K562 (cell line): ENCODE results near the gene SERPINF2. TPM values are rescaled to one million over a fixed set of nuclear protein-coding genes. Genes with fewer than 3 reads are reported as not detected.
"Not testable (repeated sequence)": the region's sequence is repeated elsewhere in the genome, so short reads cannot be mapped to it uniquely, and the experiment has no call there.

Source experiments
- ATAC-seq: fragments of 200-7000 bp; cut with Tn5 transposase; 3 replicates; pipeline ENCODE4 v1.9.1; 2020; ENCODE audit warnings: moderate library complexity
- BruUV-seq: library from RNA; stranded (reverse); fragments of 400-500 nt; replicated peaks from 2 replicates; lab custom pipeline; 2021; lab: Mats Ljungman, UMichigan
- CTCF ChIA-PET: fragments of 300-600 bp; formaldehyde crosslinking; extraction: SDS; loops from one replicate; lab custom pipeline; 2021; ENCODE audit warnings: low intra/inter-chr PET ratio; lab: Yijun Ruan, JAX
- POLR2A ChIA-PET: fragments of 300-600, 350-650 bp; sonication (Branson Sonifier 250); formaldehyde crosslinking; extraction: SDS; loops from one replicate; lab custom pipeline; 2021; ENCODE audit warnings: antibody characterized with exemption, inconsistent platforms; lab: Yijun Ruan, JAX
- DNase-seq, 4 experiments: peaks; one replicate each; pipeline versions ENCODE4 v3.0.0 to v3.0.0-alpha.2; 2011 to 2018; ENCODE audit warnings: low spot score in 3 of 4, mixed read lengths in 3 of 4; ENCODE audit errors: extremely low read depth in 1 of 4
- FAIRE-seq: peaks from 2 replicates; lab custom pipeline; 2011; peaks lifted over from hg19 to GRCh38; lab: Jason Lieb, UNC
- H2AFZ ChIP-seq: 2 replicates; pipeline ENCODE4 v1.6.0; 2011; ENCODE audit warnings: low read depth, low read length, control low read depth, inconsistent platforms
- H3K27ac ChIP-seq: fragments of 200-600 bp; 3 replicates; pipeline ENCODE4 v1.8.0; 2011; ENCODE audit warnings: low read depth, mild to moderate bottlenecking, control low read depth, inconsistent platforms, low read length, moderate library complexity, mixed read lengths; ENCODE audit errors: extremely low read depth
- H3K27me3 ChIP-seq, 2 experiments: fragments of 300-600 bp in 1 of 2; 2 replicates in 1 of 2; 3 replicates in 1 of 2; pipeline versions ENCODE4 v1.6.0 to v1.8.0; 2011; ENCODE audit warnings: inconsistent platforms in 2 of 2, low read length in 2 of 2, mild to moderate bottlenecking in 1 of 2, mixed read lengths in 1 of 2, moderate library complexity in 1 of 2; ENCODE audit not compliant: control insufficient read depth in 2 of 2, insufficient read depth in 2 of 2
- H3K36me3 ChIP-seq: fragments of 300-600 bp; 3 replicates; pipeline ENCODE4 v1.8.0; 2011; ENCODE audit warnings: mild to moderate bottlenecking, low read length, inconsistent platforms; ENCODE audit not compliant: control insufficient read depth, insufficient read depth
- H3K4me1 ChIP-seq, 2 experiments: fragments of 200-600 bp in 1 of 2; replicated peaks in 1 of 2; 2 replicates in 1 of 2; 3 replicates in 1 of 2; pipeline versions ENCODE4 v1.5.1 to v1.8.0; 2011; ENCODE audit warnings: inconsistent platforms in 2 of 2, low read length in 2 of 2, mild to moderate bottlenecking in 1 of 2, mixed read lengths in 1 of 2, moderate library complexity in 1 of 2; ENCODE audit not compliant: control insufficient read depth in 2 of 2, insufficient read depth in 2 of 2
- H3K4me2 ChIP-seq: 2 replicates; pipeline ENCODE4 v1.6.1; 2011; ENCODE audit warnings: low read length, control low read depth, inconsistent platforms, mixed read lengths; ENCODE audit not compliant: insufficient read depth
- H3K4me3 ChIP-seq: fragments of 200-600 bp; sonication (generic), shearing (Covaris generic); 2 replicates; pipeline ENCODE4 v1.5.1; 2016; ENCODE audit warnings: control low read depth, inconsistent platforms
- H3K79me2 ChIP-seq: fragments of 200-600 bp; 3 replicates; pipeline ENCODE4 v1.8.0; 2011; ENCODE audit warnings: low read length, inconsistent platforms; ENCODE audit not compliant: control insufficient read depth, insufficient read depth
- H3K9ac ChIP-seq, 2 experiments: 2 replicates each; pipeline versions ENCODE4 v1.6.0 to v1.6.1; 2011; ENCODE audit warnings: low read depth in 2 of 2, low read length in 2 of 2, control low read depth in 1 of 2, inconsistent platforms in 1 of 2, mild to moderate bottlenecking in 1 of 2, mixed read lengths in 1 of 2; ENCODE audit not compliant: insufficient read depth in 1 of 2
- H3K9me1 ChIP-seq: one replicate; pipeline ENCODE4 v1.6.0; 2011; ENCODE audit warnings: inconsistent platforms, mild to moderate bottlenecking, low read length, moderate library complexity; ENCODE audit not compliant: control insufficient read depth, insufficient read depth
- H3K9me3 ChIP-seq: replicated peaks from 2 replicates; pipeline ENCODE4 v1.5.1; 2011; ENCODE audit warnings: low read depth, low read length, inconsistent platforms; ENCODE audit not compliant: control insufficient read depth, insufficient read depth
- H4K20me1 ChIP-seq: replicated peaks from 2 replicates; pipeline ENCODE4 v1.6.1; 2011; ENCODE audit warnings: low read length, inconsistent platforms, mixed read lengths; ENCODE audit not compliant: control insufficient read depth, insufficient read depth
- CBFA2T3 ChIP-seq: fragments of 450-650 bp; IDR thresholded peaks from 2 replicates; pipeline ENCODE4 v1.6.1; 2017
- KDM1A ChIP-seq, 2 experiments: fragments of 450-650 bp; IDR thresholded peaks; 2 replicates each; pipeline ENCODE4 v1.6.1; 2016; ENCODE audit warnings: mild to moderate bottlenecking in 2 of 2
- MTA3 ChIP-seq: fragments of 450-650 bp; formaldehyde crosslinking; IDR thresholded peaks from 2 replicates; pipeline ENCODE4 v1.6.1; 2017; ENCODE audit warnings: mild to moderate bottlenecking, borderline replicate concordance
- NFIC ChIP-seq: fragments of 450-650 bp; IDR thresholded peaks from 2 replicates; pipeline ENCODE4 v1.6.1; 2017; ENCODE audit warnings: mild to moderate bottlenecking, inconsistent platforms
- WGBS: fragments of 100-300 bp; shearing (Covaris generic); methylation state at CpG from one replicate; pipeline ENCODE4 v1.1.6; 2016; ENCODE audit warnings: low coverage, mixed read lengths; ENCODE audit not compliant: insufficient coverage; ENCODE audit errors: missing lambda C conversion rate; 5-methylcytosine and 5-hydroxymethylcytosine counted together
- in situ Hi-C: fragments of 300-500 bp; cut with MboI; formaldehyde crosslinking; loops from 4 replicates; pipeline ENCODE4 v1.15.0; 2018; ENCODE audit warnings: inconsistent platforms, mixed read lengths
- intact Hi-C: fragments of 100-400 bp; cut with micrococcal nuclease; formaldehyde crosslinking; loops from 2 replicates; pipeline ENCODE4 v1.14.2; 2022
- polyA plus RNA-seq, 8 experiments: library from polyadenylated mRNA; depleted of rRNA in 4 of 8; stranded (reverse) in 5 of 8; unstranded in 3 of 8; fragments of >200 nt; fragmentation: Nextera tagmentation in 2 of 8; fragmentation: Illumina TruSeq in 1 of 8; extraction: Ambion mirVana in 2 of 8; extraction: Trizol in 1 of 8; gene quantifications; 2 replicates each; pipeline versions ENCODE4 v1.2.1 to v1.2.3, GENCODE V29; 2011 to 2014; ENCODE audit warnings: inconsistent platforms in 1 of 8, missing spikeins in 1 of 8
- total RNA-seq, 7 experiments: library from RNA; depleted of rRNA in 6 of 7; stranded (reverse); fragments of >200 nt in 6 of 7; fragmentation: Illumina TruSeq in 2 of 7; extraction: Trizol in 2 of 7; gene quantifications; 2 replicates each; pipeline versions ENCODE4 v1.2.1 to v1.2.3, GENCODE V29; 2011 to 2021; ENCODE audit warnings: low replicate concordance in 1 of 7

The SERPINF2 gene
- total and polyA plus RNA-seq, 9 of the 15 experiments (the other 6 are each of a cell fraction or from before 2014, with no cell fraction given) = 0.22 TPM; not detected in 8

DNA sequence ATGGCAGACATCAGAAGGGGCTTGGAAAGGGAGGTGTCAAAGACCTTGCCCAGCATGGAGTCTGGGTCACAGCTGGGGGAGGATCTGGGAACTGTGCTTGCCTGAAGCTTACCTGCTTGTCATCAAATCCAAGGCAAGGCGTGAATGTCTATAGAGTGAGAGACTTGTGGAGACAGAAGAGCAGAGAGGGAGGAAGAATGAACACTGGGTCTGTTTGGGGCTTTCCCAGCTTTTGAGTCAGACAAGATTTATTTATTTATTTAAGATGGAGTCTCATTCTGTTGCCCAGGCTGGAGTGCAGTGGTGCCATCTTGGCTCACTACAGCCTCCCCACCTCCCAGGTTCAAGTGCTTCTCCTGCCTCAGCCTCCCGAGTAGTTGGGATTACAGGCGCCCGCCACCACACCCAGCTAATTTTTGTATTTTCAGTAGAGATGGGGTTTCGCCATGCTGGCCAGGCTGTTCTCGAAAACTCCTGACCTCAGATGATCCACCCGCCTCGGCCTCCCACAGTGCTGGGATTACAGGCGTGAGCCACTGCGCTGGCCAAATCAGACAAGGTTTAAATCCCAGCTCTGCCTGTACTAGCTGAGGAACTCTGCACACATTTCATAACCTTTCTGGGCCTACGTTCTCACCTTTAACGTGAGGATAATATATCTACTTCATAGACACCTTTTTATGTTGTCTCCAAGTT, 30.5 kb downstream of the SERPINF2 start:
- in situ Hi-C loops, H4K20me1 ChIP-seq, H3K9me1 ChIP-seq, CTCF ChIA-PET: not testable (repeated sequence)
- peak; percentile 39 for ATAC-seq
- peak in 1 of 2 experiments; percentile 47; a peak in 2 of 4 replicates for TF ChIP-seq KDM1A (IDR thresholded peaks at IDR 0.05)
- TF ChIP-seq, all 486 proteins: peak for 1; not testable (repeated sequence) for 485
- FAIRE-seq, H3K27me3 ChIP-seq, H3K4me2 ChIP-seq, H3K9me3 ChIP-seq, H3K79me2 ChIP-seq, H3K4me3 ChIP-seq, BruUV-seq, intact Hi-C loops, H2AFZ ChIP-seq, DNase-seq: not testable (repeated sequence)
- WGBS = 45% methylated on average over 10 of the region's 12 CpGs
- Histone ChIP-seq H3K36me3 (peaks cover 45% of the 10 kb centered on the region), H3K9ac (0 out of 4 replicates have a peak overlapping the region, but pooled peaks of 1 of the 2 experiments have one; percentile 68), H3K27ac (peak overlapping the region; percentile 3; the same call in 1 of the 3 replicates), H3K4me1 (peaks cover 4 to 12% of the 10 kb centered on the region in 2 experiments; a peak in 3 of 5 replicates)
- POLR2A ChIA-PET = interaction anchor here (1.1 to 3.4 kb wide), 3 partner anchors 10 to 56 kb away, joined by 3 to 21 read pairs (median 4); partner anchors contain the start of gene SERPINF1

DNA sequence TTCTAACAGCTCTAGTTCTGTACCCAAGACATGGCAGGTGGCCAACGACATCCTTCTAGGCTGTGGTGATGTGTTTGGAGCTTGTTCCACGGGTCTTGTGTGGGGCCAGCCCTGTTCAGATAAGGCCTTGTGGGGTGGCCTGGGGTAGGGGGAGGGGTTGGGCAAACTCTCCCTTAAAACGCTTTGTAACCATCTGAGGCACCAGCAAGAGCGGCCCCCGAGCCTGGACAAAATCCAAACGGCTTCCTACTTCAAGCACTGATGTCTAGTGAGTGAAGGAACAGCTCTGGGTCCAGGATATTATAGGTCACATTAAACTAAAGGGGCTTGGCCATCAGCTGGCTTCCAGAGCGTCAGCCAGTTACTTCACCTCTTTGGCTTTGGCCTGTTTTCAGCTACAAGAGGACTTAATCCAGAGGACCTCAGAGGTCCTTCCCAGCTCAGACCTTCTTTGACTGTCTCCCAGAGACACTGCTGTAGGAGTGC, 31.1 kb downstream of the SERPINF2 start:
- ATAC-seq (peak; percentile 69), FAIRE-seq (peak; percentile 32), DNase-seq (peak; percentile 33 to 60 (median 52))
- Histone ChIP-seq H2AFZ (no peak overlapping the region), H3K4me3 (no peak overlapping the region), H3K27me3 (no peaks in the 10 kb centered on the region), H3K9ac (0 out of 4 replicates have a peak overlapping the region, but pooled peaks of 1 of the 2 experiments have one; percentile 68), H3K36me3 (peaks cover 51% of the 10 kb centered on the region), H3K27ac (peak overlapping the region; percentile 3; the same call in 1 of the 3 replicates), H3K79me2 (no peaks in the 10 kb centered on the region), H3K9me3 (no peaks in the 10 kb centered on the region), H3K4me1 (peaks cover 4 to 12% of the 10 kb centered on the region in 2 experiments; a peak in 3 of 5 replicates), H3K4me2 (no peak overlapping the region), H4K20me1 (no peaks in the 10 kb centered on the region; the same call in 1 of the 2 replicates), H3K9me1 (no peaks in the 10 kb centered on the region)
- intact Hi-C loops (no loop called here), in situ Hi-C loops (no loop called here)
- BruUV-seq = no TSS peak
- ChIA-PET POLR2A (interaction anchor here (1.1 to 3.4 kb wide), 3 partner anchors 11 to 56 kb away, joined by 3 to 21 read pairs (median 4); partner anchors contain the start of gene SERPINF1), CTCF (no interaction called here)
- WGBS = 10% methylated on average over 7 of the region's 7 CpGs
- TF ChIP-seq MTA3 (no peak), NFIC (peak; percentile 73), CBFA2T3 (peak; percentile 18)
